ENCODE results near the gene ID3.

The ID3 gene

GRCh38 chr1:23559136-23559984 is at the start of gene ID3:
Gene ID3 (minus strand): TSS chr1:23559501. CDS start chr1:23559426, 75 bp downstream.
- DNase-seq, result peak; percentile 94 to 95

GRCh38 chr1:23607944-23608343 is 48.6 kb upstream of the ID3 start:
- no peak for DNase-seq

- no peak for DNase-seq
These were observed 42.9 kb upstream of the ID3 start for GRCh38 chr1:23601968-23602876.

GRCh38 chr1:23601135-23601967 is 42.0 kb upstream of the ID3 start:
- DNase-seq, result no peak

GRCh38 chr1:23600283-23600682 is 41.0 kb upstream of the ID3 start:
- DNase-seq, result no peak

- no peak for DNase-seq
These were observed 39.8 kb upstream of the ID3 start for GRCh38 chr1:23599125-23599524.

GRCh38 chr1:23598424-23598823 is 39.1 kb upstream of the ID3 start:
- no peak for DNase-seq

- no peak for DNase-seq
These were observed 38.5 kb upstream of the ID3 start for GRCh38 chr1:23597635-23598388.

GRCh38 chr1:23596382-23597358 is 37.4 kb upstream of the ID3 start:
- DNase-seq, result no peak

- no peak for DNase-seq
These were observed 35.6 kb upstream of the ID3 start for GRCh38 chr1:23594927-23595353.

GRCh38 chr1:23594149-23594907 is 35.0 kb upstream of the ID3 start:
- no peak for DNase-seq

- no peak for DNase-seq
These were observed 34.4 kb upstream of the ID3 start for GRCh38 chr1:23593556-23594148.

- DNase-seq, result no peak
These were observed 33.8 kb upstream of the ID3 start for GRCh38 chr1:23593042-23593521.

- DNase-seq, result no peak
These were observed 33.0 kb upstream of the ID3 start for GRCh38 chr1:23592209-23592892.

GRCh38 chr1:23591460-23592208 is 32.3 kb upstream of the ID3 start:
- DNase-seq, result peak; percentile 43 to 54

GRCh38 chr1:23590058-23590783 is 30.9 kb upstream of the ID3 start:
- DNase-seq, result peak in 1 of 2 donors; percentile 53

GRCh38 chr1:23589585-23589986 is 30.3 kb upstream of the ID3 start:
- no peak for DNase-seq

Data from stimulated activated CD4-positive, alpha-beta T cell treated with anti-CD3 and anti-CD28 coated beads, Interleukin-2, amount 100 ng/mL, for 24 hours (primary cell).